HG03469 (cell line): Measurements from ENCODE around the gene GRAMD1B.

ENCODE experiments used
- ATAC-seq: cut with Tn5 transposase; IDR thresholded peaks from one replicate; pipeline ENCODE4 v1.9.1; 2021; ENCODE audit warnings: mild to moderate bottlenecking, moderate library complexity, moderate number of reproducible peaks; ENCODE audit not compliant: unreplicated experiment

Gene GRAMD1B

GRCh38 chr11:123473941-123474677, 44.0 kb downstream of the GRAMD1B start:
- no peak for ATAC-seq

- ATAC-seq = no peak
Measured at GRCh38 chr11:123474994-123475393, 44.9 kb downstream of the GRAMD1B start.

DNA sequence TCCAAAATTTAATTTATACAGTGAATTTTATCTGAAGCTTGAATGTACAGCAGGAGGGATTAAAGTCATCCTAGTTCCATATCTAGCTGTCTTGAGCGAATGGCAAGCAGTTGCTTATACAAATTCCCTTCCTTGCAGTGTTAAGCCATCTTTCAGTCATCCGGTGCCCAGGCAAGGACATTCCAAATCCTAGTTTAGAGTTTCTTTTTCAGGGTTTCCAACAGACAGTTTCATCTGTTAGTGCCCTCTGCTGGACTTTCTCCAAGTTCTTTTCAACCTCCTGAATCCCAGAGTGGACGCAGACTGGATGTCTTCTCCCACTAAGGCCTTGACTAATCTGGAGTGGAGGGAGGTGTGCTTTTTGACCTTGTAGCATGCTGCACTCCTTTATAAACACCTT, 45.4 kb downstream of the GRAMD1B start:
- ATAC-seq = no peak

GRCh38 chr11:123477205-123477907, 47.3 kb downstream of the GRAMD1B start:
- no peak for ATAC-seq

DNA sequence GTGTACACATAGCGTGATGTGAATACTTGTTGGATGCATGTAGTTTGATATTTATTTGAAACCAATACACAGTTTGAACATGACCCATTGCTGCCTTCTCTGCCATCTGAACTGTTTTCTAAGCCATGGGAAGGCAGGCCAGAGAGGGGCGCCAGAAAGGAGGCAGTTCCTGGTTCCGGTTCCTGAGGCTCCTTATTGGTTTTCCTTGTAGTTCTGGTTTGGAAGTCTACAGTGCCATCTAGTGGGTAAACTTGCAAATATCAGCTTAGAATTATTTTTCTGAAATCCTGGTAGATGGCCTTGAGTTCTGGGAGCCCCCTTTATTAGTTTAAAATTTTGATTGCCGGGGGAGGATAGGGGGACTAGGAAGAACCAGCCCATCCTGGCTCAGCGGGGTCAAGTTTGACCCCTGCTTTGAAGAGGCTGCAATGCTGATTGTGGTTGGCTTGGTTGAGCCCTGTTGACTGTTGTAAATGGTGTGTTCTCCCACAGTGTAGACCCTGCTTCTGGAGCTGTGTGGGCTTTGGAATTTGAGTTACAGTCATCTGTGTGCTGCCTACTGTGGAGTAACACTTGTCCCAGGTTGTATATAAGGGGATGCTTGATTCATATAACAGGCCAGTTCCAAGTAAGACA, 48.4 kb downstream of the GRAMD1B start:
- no peak for ATAC-seq

- ATAC-seq = peak; percentile 45
Measured at GRCh38 chr11:123479048-123479837, 49.2 kb downstream of the GRAMD1B start.

GRCh38 chr11:123480290-123480815, 50.3 kb downstream of the GRAMD1B start:
- no peak for ATAC-seq

- ATAC-seq = no peak
Measured at GRCh38 chr11:123480882-123481281, 50.8 kb downstream of the GRAMD1B start.

GRCh38 chr11:123481640-123482039, 51.6 kb downstream of the GRAMD1B start:
- no peak for ATAC-seq

GRCh38 chr11:123482218-123482617, 52.1 kb downstream of the GRAMD1B start:
- ATAC-seq = no peak

- no peak for ATAC-seq
Measured at GRCh38 chr11:123483058-123483457, 53.0 kb downstream of the GRAMD1B start.

DNA sequence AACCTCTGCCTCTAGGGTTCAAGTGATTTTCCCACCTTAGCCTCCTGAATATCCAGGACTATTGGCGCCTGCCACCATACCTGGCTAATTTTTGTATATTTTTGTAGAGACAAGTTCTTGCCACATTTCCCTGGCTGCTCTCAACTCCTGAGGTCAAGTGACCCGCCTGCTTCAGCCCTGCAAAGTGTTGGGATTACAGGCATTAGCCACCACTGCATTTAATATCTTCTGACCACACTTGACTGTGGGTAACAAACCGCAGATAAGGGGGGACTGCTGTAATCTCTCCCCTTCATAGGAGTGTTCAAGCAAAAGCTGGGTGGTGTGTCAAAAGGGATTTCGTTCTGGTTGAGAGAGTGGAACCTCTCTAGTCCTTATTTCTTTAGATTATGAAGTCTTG, 53.4 kb downstream of the GRAMD1B start:
- no peak for ATAC-seq

- no peak for ATAC-seq
Measured at GRCh38 chr11:123484448-123484847, 54.4 kb downstream of the GRAMD1B start.

- no peak for ATAC-seq
Measured at GRCh38 chr11:123487157-123487744, 57.2 kb downstream of the GRAMD1B start.

GRCh38 chr11:123490527-123490926, 60.5 kb downstream of the GRAMD1B start:
- ATAC-seq = no peak

- no peak for ATAC-seq
Measured at GRCh38 chr11:123491241-123491640, 61.2 kb downstream of the GRAMD1B start.

GRCh38 chr11:123493349-123494063, 63.4 kb downstream of the GRAMD1B start:
- no peak for ATAC-seq

- ATAC-seq = no peak
Measured at GRCh38 chr11:123494195-123495050, 64.4 kb downstream of the GRAMD1B start.

DNA sequence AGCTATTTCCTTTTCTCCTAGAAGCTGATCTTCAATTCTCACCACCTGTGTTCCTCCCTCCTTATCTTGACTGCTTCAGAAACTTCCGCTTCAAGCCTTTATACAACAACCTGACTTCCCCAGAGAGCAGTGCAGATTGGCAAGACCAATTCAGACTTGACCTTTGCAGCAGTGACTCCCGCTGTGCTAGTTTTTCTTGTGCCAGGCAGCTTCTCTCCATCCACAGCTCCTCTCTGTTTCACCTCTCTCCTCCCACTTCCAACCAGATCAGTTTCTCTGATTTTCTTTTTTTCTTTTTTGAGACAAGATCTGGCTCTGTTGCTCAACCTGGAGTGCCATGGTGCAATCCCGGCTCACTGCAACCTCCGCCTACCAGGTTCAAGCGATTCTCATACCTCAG, 74.3 kb downstream of the GRAMD1B start:
- no peak for ATAC-seq
